Chondrocyte (in vitro differentiated cells): ENCODE measurements around the gene FBLL1. TPM values are rescaled to one million over a fixed set of nuclear protein-coding genes. Genes with fewer than 3 reads are reported as not detected.

Source experiments
- DNase-seq: peaks from one replicate; pipeline ENCODE4 v3.0.0; 2021; ENCODE audit warnings: mixed read lengths, low spot score
- H3K27ac Mint-ChIP-seq: one replicate; pipeline ENCODE4 v1.8.0; 2021; ENCODE audit warnings: mild to moderate bottlenecking, moderate library complexity, mixed read lengths; ENCODE audit not compliant: unreplicated experiment
- H3K27me3 Mint-ChIP-seq: 2 replicates; pipeline ENCODE4 v1.8.0; 2021; ENCODE audit warnings: low read depth, mixed read lengths
- H3K36me3 Mint-ChIP-seq: 2 replicates; pipeline ENCODE4 v1.8.0; 2021; ENCODE audit warnings: low read depth, mixed read lengths
- H3K4me1 Mint-ChIP-seq: 2 replicates; pipeline ENCODE4 v1.8.0; 2021; ENCODE audit warnings: low read depth, mild to moderate bottlenecking, mixed read lengths
- H3K4me3 Mint-ChIP-seq: one replicate; pipeline ENCODE4 v1.8.0; 2021; ENCODE audit warnings: mild to moderate bottlenecking, moderate library complexity, mixed read lengths; ENCODE audit not compliant: unreplicated experiment
- H3K9me3 Mint-ChIP-seq: 2 replicates; pipeline ENCODE4 v1.8.0; 2021; ENCODE audit warnings: low read depth, mixed read lengths
- CTCF ChIP-seq: fragments of 200-600 bp; sonication (generic); IDR thresholded peaks from 2 replicates; pipeline ENCODE4 v1.5.0; 2021; ENCODE audit warnings: antibody characterized with exemption, mild to moderate bottlenecking, moderate library complexity
- long read RNA-seq: library from polyadenylated mRNA; stranded (forward); transcript quantifications from one replicate; pipeline ENCODE4 v2.0.0, GENCODE V29; 2021
- total RNA-seq: library from RNA; stranded (reverse); gene quantifications from 3 replicates; pipeline ENCODE4 v1.2.1, GENCODE V29; 2021

FBLL1 gene
- total RNA-seq = 2.4 to 8.3 TPM (median 7.9 TPM) in 3 replicates
- long read RNA-seq, transcript FBLL1-201 (1 exons, 1,519 nt) = major isoform, 7 of 7 reads
- long read RNA-seq, partial matches to known transcripts = 0 of 7 reads
- long read RNA-seq, other reads (novel, unspliced or antisense) = 0 of 7 reads

- peaks cover 17% of the 10 kb centered on the region for H3K4me1 Mint-ChIP-seq
- peak within 1 kb of the TSS; percentile 64 for H3K27ac Mint-ChIP-seq
- no peak for DNase-seq
- H3K27me3 Mint-ChIP-seq = no peaks in the 10 kb centered on the region
- H3K36me3 Mint-ChIP-seq = peaks cover 1% of the 10 kb centered on the region
- H3K4me3 Mint-ChIP-seq = peak within 1 kb of the TSS; percentile 76
- peaks cover 3% of the 10 kb centered on the region for H3K9me3 Mint-ChIP-seq
- TF ChIP-seq CTCF = no peak
These were observed at the start of gene FBLL1 for GRCh38 chr5:168528521-168529373. Gene FBLL1 (plus strand): TSS chr5:168529305. CDS start chr5:168529505, 200 bp downstream.

- Mint-ChIP-seq H3K27me3 (no peaks in the 10 kb centered on the region), H3K9me3 (no peaks in the 10 kb centered on the region), H3K4me3 (no peak overlapping the region), H3K36me3 (no peaks in the 10 kb centered on the region), H3K27ac (no peak overlapping the region), H3K4me1 (no peaks in the 10 kb centered on the region)
- no peak for TF ChIP-seq CTCF
- no peak for DNase-seq
These were observed 48.5 kb upstream of the FBLL1 start for GRCh38 chr5:168480601-168481000.

GRCh38 chr5:168481330-168481788 is 47.7 kb upstream of the FBLL1 start:
- H3K4me1 Mint-ChIP-seq = peaks cover 6% of the 10 kb centered on the region

GRCh38 chr5:168482361-168482760 is 46.7 kb upstream of the FBLL1 start:
- H3K4me3 Mint-ChIP-seq = no peak overlapping the region
- no peak overlapping the region for H3K27ac Mint-ChIP-seq
- no peak for DNase-seq
- H3K27me3 Mint-ChIP-seq = no peaks in the 10 kb centered on the region
- peaks cover 13% of the 10 kb centered on the region for H3K4me1 Mint-ChIP-seq
- H3K9me3 Mint-ChIP-seq = no peaks in the 10 kb centered on the region
- H3K36me3 Mint-ChIP-seq = peaks cover 2% of the 10 kb centered on the region
- TF ChIP-seq CTCF = no peak

More at GRCh38 chr5:168481330-168481788, 47.7 kb upstream of the FBLL1 start:
- DNase-seq = no peak
- Mint-ChIP-seq H3K27ac (no peak overlapping the region), H3K9me3 (no peaks in the 10 kb centered on the region), H3K27me3 (no peaks in the 10 kb centered on the region), H3K36me3 (peaks cover 1% of the 10 kb centered on the region), H3K4me3 (no peak overlapping the region)
- TF ChIP-seq CTCF = no peak

- TF ChIP-seq CTCF = peak; percentile 93
- Mint-ChIP-seq H3K27me3 (no peaks in the 10 kb centered on the region), H3K4me1 (peaks cover 28% of the 10 kb centered on the region), H3K27ac (peak within 1 kb of the TSS; percentile 99), H3K4me3 (peak within 1 kb of the TSS; percentile 100), H3K9me3 (no peaks in the 10 kb centered on the region), H3K36me3 (peaks cover 14% of the 10 kb centered on the region)
- peak; percentile 96 for DNase-seq
These were observed 42.8 kb upstream of the FBLL1 start, which contains the start of gene RARS1 for GRCh38 chr5:168486136-168486879. Gene RARS1 (plus strand): TSS chr5:168486471. CDS start chr5:168486499, 28 bp downstream.
